ENCODE results near the gene CD58. TPM values are rescaled to one million over a fixed set of nuclear protein-coding genes. Genes with fewer than 3 reads are reported as not detected.
"Not testable (repeated sequence)": the region's sequence is repeated elsewhere in the genome, so short reads cannot be mapped to it uniquely, and the experiment has no call there.

Gene CD58
- total RNA-seq, 1 experiment from 2014 or later, result 23.6 TPM

- H3K27me3 ChIP-seq (ENCODE audit: insufficient read depth, low read depth); H3K4me2 ChIP-seq; BruUV-seq (replicated peaks); DNase-seq; H2AFZ ChIP-seq; H3K9me3 ChIP-seq (ENCODE audit: insufficient read depth, low read depth); POLR2A ChIA-PET (ENCODE audit: unreplicated experiment); H3F3A ChIP-seq (ENCODE audit: insufficient read depth, low read depth); H3K4me3 ChIP-seq; H4K20me1 ChIP-seq (ENCODE audit: insufficient read depth); H3K27ac ChIP-seq; H3K9me2 ChIP-seq (ENCODE audit: insufficient read depth); H3K79me2 ChIP-seq (ENCODE audit: low read depth); H3K36me3 ChIP-seq (ENCODE audit: low read depth); intact Hi-C loops (cut with micrococcal nuclease; ENCODE audit: unreplicated experiment); H3K4me1 ChIP-seq (replicated peaks; ENCODE audit: insufficient read depth); CTCF ChIA-PET: not testable (repeated sequence)
These were observed 38.0 kb upstream of the CD58 start for GRCh38 chr1:116608841-116609240.

GRCh38 chr1:116608151-116608550, 37.3 kb upstream of the CD58 start:
- H2AFZ ChIP-seq; H3K9me2 ChIP-seq (ENCODE audit: insufficient read depth); H3K4me3 ChIP-seq; H3K36me3 ChIP-seq (ENCODE audit: low read depth); H4K20me1 ChIP-seq (ENCODE audit: insufficient read depth); H3K27ac ChIP-seq; H3K9me3 ChIP-seq (ENCODE audit: insufficient read depth, low read depth); intact Hi-C loops (cut with micrococcal nuclease; ENCODE audit: unreplicated experiment); H3K4me1 ChIP-seq (replicated peaks; ENCODE audit: insufficient read depth); BruUV-seq (replicated peaks); POLR2A ChIA-PET (ENCODE audit: unreplicated experiment); H3K79me2 ChIP-seq (ENCODE audit: low read depth); DNase-seq; H3F3A ChIP-seq (ENCODE audit: insufficient read depth, low read depth); H3K4me2 ChIP-seq; H3K27me3 ChIP-seq (ENCODE audit: insufficient read depth, low read depth); CTCF ChIA-PET: not testable (repeated sequence)

GRCh38 chr1:116607463-116607862, 36.6 kb upstream of the CD58 start:
- H3K79me2 ChIP-seq (ENCODE audit: low read depth); H3K4me3 ChIP-seq; BruUV-seq (replicated peaks); H3F3A ChIP-seq (ENCODE audit: insufficient read depth, low read depth); H3K4me1 ChIP-seq (replicated peaks; ENCODE audit: insufficient read depth); H3K9me3 ChIP-seq (ENCODE audit: insufficient read depth, low read depth); CTCF ChIA-PET; H3K27me3 ChIP-seq (ENCODE audit: insufficient read depth, low read depth); intact Hi-C loops (cut with micrococcal nuclease; ENCODE audit: unreplicated experiment); H3K9me2 ChIP-seq (ENCODE audit: insufficient read depth); H2AFZ ChIP-seq; POLR2A ChIA-PET (ENCODE audit: unreplicated experiment); H3K36me3 ChIP-seq (ENCODE audit: low read depth); H4K20me1 ChIP-seq (ENCODE audit: insufficient read depth); DNase-seq; H3K4me2 ChIP-seq: not testable (repeated sequence)
- H3K27ac ChIP-seq, result peak overlapping the region; percentile 30; the same call in 1 of the 2 replicates

- H4K20me1 ChIP-seq (ENCODE audit: insufficient read depth); H3K4me2 ChIP-seq; H3K4me1 ChIP-seq (replicated peaks; ENCODE audit: insufficient read depth); BruUV-seq (replicated peaks); intact Hi-C loops (cut with micrococcal nuclease; ENCODE audit: unreplicated experiment); CTCF ChIA-PET; H3K27me3 ChIP-seq (ENCODE audit: insufficient read depth, low read depth); H3K27ac ChIP-seq; H2AFZ ChIP-seq; H3K9me2 ChIP-seq (ENCODE audit: insufficient read depth); H3F3A ChIP-seq (ENCODE audit: insufficient read depth, low read depth); H3K36me3 ChIP-seq (ENCODE audit: low read depth); POLR2A ChIA-PET (ENCODE audit: unreplicated experiment); H3K9me3 ChIP-seq (ENCODE audit: insufficient read depth, low read depth); DNase-seq; H3K79me2 ChIP-seq (ENCODE audit: low read depth); H3K4me3 ChIP-seq: not testable (repeated sequence)
These were observed 35.2 kb upstream of the CD58 start for GRCh38 chr1:116606067-116606466.

- Histone ChIP-seq H3K79me2 (ENCODE audit: low read depth) (no peaks in the 10 kb centered on the region), H3F3A (ENCODE audit: insufficient read depth, low read depth) (no peaks in the 10 kb centered on the region), H3K36me3 (ENCODE audit: low read depth) (no peaks in the 10 kb centered on the region), H3K9me3 (ENCODE audit: insufficient read depth, low read depth) (no peaks in the 10 kb centered on the region), H4K20me1 (ENCODE audit: insufficient read depth) (no peaks in the 10 kb centered on the region), H3K4me3 (no peak overlapping the region), H3K9me2 (ENCODE audit: insufficient read depth) (no peaks in the 10 kb centered on the region), H3K4me1 (replicated peaks; ENCODE audit: insufficient read depth) (0 out of 2 replicates have a peak, but pooled peaks cover 5% of the 10 kb centered on the region), H3K27ac (no peak overlapping the region), H2AFZ (no peak overlapping the region), H3K4me2 (no peak overlapping the region), H3K27me3 (ENCODE audit: insufficient read depth, low read depth) (no peaks in the 10 kb centered on the region)
- ChIA-PET CTCF (no interaction called here), POLR2A (ENCODE audit: unreplicated experiment) (no interaction called here)
- DNase-seq, result no peak
- intact Hi-C loops (cut with micrococcal nuclease; ENCODE audit: unreplicated experiment), result no loop called here
- TF ChIP-seq CTCF (conservative IDR thresholded peaks at IDR 0.05), result no peak
- no peak for TF ChIP-seq EZH2 (IDR thresholded peaks at IDR 0.05; ENCODE audit: low read depth)
- BruUV-seq (replicated peaks), result no TSS peak
These were observed 34.5 kb upstream of the CD58 start for GRCh38 chr1:116605315-116605714.

- intact Hi-C loops (cut with micrococcal nuclease; ENCODE audit: unreplicated experiment); CTCF ChIA-PET; H2AFZ ChIP-seq; H4K20me1 ChIP-seq (ENCODE audit: insufficient read depth); POLR2A ChIA-PET (ENCODE audit: unreplicated experiment); H3K27ac ChIP-seq; H3K36me3 ChIP-seq (ENCODE audit: low read depth); H3K79me2 ChIP-seq (ENCODE audit: low read depth); H3K9me3 ChIP-seq (ENCODE audit: insufficient read depth, low read depth); H3K27me3 ChIP-seq (ENCODE audit: insufficient read depth, low read depth); DNase-seq; H3K4me1 ChIP-seq (replicated peaks; ENCODE audit: insufficient read depth); BruUV-seq (replicated peaks); H3K4me2 ChIP-seq; H3K4me3 ChIP-seq; H3F3A ChIP-seq (ENCODE audit: insufficient read depth, low read depth); H3K9me2 ChIP-seq (ENCODE audit: insufficient read depth): not testable (repeated sequence)
These were observed 33.6 kb upstream of the CD58 start for GRCh38 chr1:116604408-116604807.

- H3F3A ChIP-seq (ENCODE audit: insufficient read depth, low read depth); intact Hi-C loops (cut with micrococcal nuclease; ENCODE audit: unreplicated experiment); BruUV-seq (replicated peaks); H3K9me2 ChIP-seq (ENCODE audit: insufficient read depth); POLR2A ChIA-PET (ENCODE audit: unreplicated experiment); H3K4me3 ChIP-seq; H3K4me1 ChIP-seq (replicated peaks; ENCODE audit: insufficient read depth); H4K20me1 ChIP-seq (ENCODE audit: insufficient read depth); CTCF ChIA-PET; DNase-seq; H3K9me3 ChIP-seq (ENCODE audit: insufficient read depth, low read depth); H3K27me3 ChIP-seq (ENCODE audit: insufficient read depth, low read depth); H3K27ac ChIP-seq; H3K36me3 ChIP-seq (ENCODE audit: low read depth); H3K4me2 ChIP-seq; H3K79me2 ChIP-seq (ENCODE audit: low read depth); H2AFZ ChIP-seq: not testable (repeated sequence)
These were observed 32.8 kb upstream of the CD58 start for GRCh38 chr1:116603646-116604045.
